ENCODE data around the gene APLF. TPM values are rescaled to one million over a fixed set of nuclear protein-coding genes. Genes with fewer than 3 reads are reported as not detected.
"Not testable (repeated sequence)": the region's sequence is repeated elsewhere in the genome, so short reads cannot be mapped to it uniquely, and the experiment has no call there.

APLF gene
- total RNA-seq, 1 donor from 2014 or later, result 4.2 TPM

DNA sequence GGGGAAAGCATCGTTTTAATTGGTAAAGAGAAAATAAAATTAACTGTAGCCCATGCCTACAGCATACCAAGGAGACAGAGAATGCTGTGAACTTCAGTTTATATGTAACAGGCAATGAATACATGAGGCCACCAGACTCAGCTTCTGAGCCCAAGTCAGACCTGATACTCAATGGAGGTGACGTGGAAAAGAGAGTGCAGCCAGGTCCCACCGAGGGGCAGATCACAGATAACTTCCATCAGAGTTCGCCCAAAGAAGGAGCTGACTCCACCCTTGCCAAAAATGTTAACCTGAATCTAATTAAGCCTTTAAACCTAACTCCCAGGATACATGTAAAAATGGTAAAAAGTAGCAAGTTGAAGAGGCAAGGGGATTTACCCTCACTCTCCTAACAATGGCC, 123.8 kb downstream of the APLF start:
- ATAC-seq, result no peak

DNA sequence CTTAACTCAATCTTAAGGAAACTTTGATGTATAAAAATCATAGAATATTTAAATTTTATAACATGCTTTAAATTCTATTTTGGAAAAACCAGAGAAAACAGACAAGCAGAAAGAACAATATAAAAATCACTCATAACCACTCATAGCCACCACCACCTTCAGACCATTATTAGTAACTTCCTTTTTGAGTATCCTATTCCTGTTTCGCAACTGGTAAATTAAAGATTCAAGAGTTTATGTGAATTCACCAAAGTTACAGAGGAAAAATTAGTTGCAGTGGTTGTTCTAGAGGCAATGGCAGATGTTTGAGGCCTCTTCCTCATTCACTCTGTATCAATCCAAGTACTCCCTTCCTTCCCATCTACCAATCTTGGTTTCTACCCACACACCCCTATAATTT, 126.7 kb downstream of the APLF start:
- no peak for ATAC-seq

DNA sequence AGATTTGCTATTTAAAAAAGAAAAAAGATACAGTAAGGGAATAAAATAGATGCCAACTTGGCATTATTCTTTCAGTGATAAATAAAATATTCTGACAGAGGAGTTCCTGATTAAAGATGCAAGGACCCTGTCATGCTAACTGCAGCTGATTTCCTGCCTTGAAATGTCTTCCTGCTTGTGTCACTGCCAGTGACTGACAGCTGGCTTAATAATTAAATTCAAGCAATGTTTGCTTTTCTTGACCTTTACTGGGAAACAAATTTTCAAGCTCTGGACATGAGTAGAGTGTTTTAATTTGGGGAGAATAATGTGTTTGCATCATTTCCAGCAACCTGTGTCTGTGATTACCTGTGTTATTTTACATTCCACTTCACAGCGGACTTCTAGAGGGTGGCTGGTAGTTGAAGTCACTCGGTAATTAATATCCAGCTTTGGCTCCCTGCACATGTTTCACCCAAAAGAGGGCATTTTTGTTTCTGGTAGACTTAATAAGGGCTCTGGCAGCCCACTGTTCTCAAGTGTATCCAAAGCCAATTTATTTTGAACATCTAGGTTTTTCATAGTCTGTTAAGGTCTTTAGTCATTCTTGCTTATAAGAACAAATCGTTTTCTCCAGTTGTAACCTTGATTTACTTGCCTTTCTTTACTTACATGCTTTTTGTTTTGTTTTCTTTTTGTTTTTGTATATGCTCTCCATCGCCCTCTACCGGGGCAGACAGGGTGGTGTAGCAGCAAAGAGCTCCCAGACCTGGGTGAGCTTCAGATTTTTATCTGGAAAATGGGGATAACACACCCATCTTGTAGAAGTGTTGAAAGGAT, 127.5 kb downstream of the APLF start:
- no peak for ATAC-seq

DNA sequence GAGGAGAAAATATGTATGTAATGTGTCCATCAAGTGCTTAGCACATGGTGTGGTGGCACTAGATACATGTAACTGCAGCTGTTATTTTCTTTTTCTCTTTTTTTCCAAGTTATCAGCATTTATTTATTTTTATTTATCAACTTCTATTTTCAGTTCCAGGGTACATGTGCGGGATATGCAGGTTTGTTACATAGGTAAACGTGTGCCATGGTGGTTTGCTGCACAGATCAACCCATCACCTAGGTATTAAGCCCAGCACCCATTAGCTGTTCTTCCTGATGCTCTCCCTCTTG, 128.1 kb downstream of the APLF start:
- ATAC-seq, result not testable (repeated sequence)

DNA sequence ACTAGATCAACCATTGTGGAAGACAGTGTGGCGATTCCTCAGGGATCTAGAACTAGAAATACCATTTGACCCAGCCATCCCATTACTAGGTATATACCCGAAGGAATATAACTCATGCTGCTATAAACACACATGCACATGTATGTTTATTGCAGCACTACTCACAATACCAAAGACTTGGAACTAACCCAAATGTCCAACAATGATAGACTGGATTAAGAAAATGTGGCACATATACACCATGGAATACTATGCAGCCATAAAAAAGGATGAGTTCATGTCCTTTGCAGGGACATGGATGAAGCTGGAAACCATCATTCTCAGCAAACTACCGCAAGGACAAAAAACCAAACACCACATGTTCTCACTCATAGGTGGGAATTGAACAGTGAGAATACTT, 133.1 kb downstream of the APLF start:
- not testable (repeated sequence) for ATAC-seq

DNA sequence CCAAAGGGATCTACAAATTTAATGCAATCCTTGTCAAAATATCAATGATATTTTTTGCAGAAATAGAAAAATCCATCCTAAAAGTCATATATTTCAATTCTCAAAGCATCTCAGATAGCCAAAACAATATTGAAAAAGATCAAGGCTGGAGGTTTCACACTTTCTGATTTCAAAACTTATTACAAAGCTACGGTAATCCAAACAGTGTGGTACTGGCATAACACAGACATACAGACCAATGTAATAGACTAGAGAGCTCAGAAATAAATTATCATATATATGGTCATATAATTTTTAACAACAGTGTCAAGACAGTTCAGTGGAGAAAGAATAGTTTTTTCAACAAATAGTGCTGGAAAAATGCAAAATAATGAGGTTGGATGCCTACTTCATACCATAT, 135.7 kb downstream of the APLF start:
- no peak for ATAC-seq

DNA sequence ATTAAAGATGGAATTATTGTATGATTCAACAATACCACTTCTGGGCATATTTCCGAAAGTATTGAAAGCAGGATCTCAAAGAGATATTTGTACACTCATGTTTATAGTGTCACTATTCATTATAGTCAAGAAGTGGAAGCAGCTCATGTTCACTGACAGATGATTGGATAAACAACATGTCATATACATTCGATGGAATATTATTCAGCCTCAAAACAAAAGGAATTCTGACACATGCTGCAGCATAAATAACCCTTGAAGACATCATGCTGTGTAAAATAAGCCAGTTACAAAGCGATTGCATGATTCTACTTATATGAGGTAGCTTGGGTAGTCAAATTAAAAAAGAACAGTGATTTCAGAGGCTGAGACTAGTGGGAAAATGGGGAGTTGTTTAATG, 136.7 kb downstream of the APLF start:
- ATAC-seq, result no peak

DNA sequence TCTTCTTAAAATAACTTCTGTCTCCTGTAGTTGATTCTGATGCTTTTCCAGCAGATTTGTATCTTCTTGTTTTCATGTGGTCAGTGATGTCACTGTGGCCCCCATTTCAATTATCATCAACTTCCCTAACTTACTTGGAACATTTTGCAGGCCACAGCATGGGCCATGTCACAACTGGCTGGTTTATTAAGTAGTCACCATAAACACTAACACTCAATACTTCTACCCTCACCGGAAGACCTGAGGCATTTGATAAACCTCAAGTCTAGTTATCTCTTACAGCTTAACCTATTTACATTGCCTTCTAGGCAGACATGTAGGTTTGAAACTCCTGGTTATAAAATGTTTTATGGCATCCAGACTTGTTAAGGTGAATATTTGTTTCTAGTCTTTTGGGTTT, 138.6 kb downstream of the APLF start:
- no peak for ATAC-seq

DNA sequence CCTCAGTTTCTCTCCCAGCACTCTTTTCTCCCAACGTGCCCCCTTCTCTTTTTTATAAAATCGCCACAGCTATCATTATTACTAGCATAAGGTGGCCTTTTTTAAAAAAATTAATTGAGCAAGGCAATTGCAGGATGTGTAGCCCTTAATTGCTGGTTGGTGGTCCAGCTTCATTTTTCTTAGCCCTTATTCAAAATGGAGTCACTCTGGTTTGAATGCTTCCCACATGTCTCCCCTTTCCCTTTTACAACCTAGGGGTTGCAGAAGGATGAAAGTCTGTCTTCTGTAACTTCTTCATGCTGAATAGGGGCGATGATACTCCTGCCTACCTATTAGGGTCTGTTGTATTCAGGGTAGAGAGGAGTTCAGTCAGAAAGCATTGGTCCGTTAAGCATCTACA, 139.4 kb downstream of the APLF start:
- no peak for ATAC-seq

DNA sequence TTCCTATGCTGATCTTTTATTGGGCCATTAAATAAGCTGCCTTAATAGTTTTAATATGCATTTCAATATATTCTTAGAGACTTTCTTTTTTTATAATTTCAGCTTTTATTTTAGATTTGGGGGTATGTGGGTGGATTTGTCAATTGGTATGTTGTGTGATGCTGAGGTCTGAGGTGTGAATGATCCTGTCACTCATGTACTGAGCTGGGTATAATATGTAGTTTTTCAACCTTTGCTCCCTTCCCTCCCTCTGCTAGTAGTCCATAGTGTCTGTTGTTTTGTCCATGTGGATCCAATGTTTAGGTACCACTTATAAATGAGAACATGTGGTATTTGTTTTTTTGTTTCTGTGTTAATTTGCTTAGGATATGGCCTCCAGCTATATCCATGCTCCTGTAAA, 140.5 kb downstream of the APLF start:
- no peak for ATAC-seq

DNA sequence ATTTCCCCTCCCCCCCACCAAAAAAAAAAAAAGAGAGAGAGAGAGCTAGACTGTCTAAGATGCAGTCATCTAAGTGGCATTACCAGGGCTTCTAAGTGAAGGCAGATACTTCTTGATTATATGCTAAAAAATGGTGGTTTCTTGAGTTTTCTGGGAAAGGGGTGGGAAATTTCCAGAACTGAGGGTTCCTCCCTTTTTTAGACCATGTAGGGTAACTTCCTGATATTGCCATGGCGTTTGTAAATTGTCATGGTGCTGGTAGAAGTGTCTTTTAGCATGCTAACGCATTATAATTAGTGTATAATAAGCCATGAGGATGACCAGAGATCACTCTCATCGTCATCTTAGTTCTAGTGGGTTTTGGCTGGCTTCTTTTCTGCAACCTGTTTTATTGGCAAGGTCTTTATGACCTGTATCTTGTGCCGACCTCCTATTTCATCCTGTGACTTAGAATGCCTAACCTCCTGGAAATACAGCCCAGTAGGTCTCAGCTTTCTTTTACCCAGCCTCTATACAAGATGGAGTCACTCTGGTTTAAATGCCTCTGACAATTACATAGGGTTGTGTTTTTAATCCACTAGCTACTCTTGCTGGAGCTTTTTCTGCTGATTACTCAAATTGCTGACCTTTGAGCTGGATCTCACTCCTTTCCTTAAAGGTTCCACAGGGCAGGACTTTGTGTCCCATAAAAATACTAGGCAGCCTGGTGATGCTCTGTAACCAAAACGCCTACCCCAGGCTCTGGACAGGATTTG, 145.6 kb downstream of the APLF start:
- ATAC-seq, result no peak

DNA sequence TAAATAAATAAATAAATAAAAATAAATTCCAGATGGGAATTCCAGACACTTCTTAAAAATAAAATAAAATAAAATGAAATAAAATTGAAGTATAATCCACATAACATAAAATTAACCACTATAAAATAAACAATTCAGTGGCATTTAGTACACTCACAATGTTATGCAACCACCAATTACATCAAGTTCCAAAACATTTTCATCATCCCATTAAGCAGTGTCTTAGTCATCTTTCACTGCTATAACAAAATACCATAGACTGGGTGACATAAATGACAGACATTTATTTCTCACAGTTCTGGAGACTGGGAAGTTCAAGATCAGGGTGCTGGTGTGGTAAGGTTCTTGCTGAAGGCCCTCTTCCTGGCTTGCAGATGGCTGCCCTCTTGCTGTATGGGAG, 153.4 kb downstream of the APLF start:
- no peak for ATAC-seq

DNA sequence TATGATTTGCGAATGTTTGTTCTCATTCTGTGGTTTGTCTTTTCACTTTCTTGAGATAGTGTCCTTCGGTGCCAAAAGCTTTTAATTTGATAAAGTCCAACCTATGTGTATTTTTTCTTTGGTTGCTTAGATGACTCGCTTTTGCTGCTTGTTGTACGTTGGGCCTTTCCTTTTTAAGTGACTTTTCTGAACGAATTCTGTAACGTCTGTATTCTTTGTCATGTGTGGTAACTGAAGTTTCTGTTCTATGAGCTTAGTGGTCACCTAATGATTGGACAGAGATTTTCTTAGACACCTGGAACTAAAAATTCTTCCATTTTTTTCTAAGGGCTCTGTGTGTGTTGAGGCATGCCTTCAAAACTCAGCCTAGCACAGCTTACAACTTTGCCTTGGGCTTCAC, 156.4 kb downstream of the APLF start:
- no peak for ATAC-seq

DNA sequence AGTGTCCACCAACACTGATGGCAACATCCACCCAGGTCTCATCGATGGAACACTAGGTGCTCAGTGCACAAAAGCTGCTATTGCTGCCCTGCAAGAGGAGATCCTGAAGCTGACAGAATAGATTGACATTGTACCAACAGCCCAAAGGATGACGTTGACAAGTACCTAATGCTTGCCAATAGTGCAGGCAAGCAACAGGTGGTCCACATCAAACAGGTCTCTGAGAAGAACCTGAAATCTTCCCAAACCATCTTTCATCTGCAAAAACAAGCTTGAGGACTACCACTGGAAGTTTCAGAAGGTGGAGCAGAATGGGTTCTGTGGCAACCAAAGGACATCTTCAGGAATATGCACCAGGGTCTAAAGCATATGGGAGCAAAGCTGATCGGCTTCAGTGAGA, 160.2 kb downstream of the APLF start:
- ATAC-seq, result no peak

Other genes with a start within 250 kb of the APLF start
- gene PPP3R1, start 215.1 kb upstream of the APLF start, total RNA-seq, result 40.8 TPM
- gene CNRIP1, start 147.6 kb upstream of the APLF start, total RNA-seq, result 1.6 TPM
- 1.00 TPM for gene PLEK, start 102.3 kb upstream of the APLF start, total RNA-seq
- 1.00 TPM for gene FBXO48, start 291 bp upstream of the APLF start, total RNA-seq
- gene PROKR1, start 176.0 kb downstream of the APLF start, total RNA-seq, result not detected

Measured in esophagus mucosa (tissue), 1 donor.